Measurements from ENCODE around the gene ACOXL.
"Not testable (repeated sequence)": the region's sequence is repeated elsewhere in the genome, so short reads cannot be mapped to it uniquely, and the experiment has no call there.

ACOXL gene

GRCh38 chr2:110852541-110853263 lies 120.3 kb downstream of the ACOXL start:
- no peak for TF ChIP-seq JUND (IDR thresholded peaks at IDR 0.05; ENCODE audit: low read depth)
- in situ Hi-C loops (cut with HindIII; ENCODE audit: low pct_unique_long_range_greater_than_20kb, low sequenced_read_pairs), result no loop called here
- DNase-seq (ENCODE audit: low read depth in 1 of 2, low spot score in 1 of 2), result no peak

DNA sequence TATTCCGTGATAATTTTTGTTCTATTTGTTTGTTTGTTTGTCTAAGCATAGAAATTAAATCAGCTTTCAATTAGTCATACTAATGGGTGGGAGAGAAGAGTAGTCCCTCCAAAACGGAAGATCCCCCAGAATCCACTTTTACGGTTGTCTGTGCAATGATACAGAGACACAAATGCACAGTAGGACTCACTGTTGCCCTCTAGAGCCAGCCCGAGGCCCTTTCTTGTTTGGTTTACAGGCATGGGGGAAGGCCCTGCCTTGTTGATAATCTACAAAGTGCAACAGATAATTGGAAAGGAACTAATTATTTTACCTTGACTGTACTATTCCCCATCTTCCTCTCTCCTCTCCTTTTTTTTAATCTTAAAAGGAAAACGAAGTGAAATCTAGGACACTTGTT lies 121.1 kb downstream of the ACOXL start:
- no peak for TF ChIP-seq JUND (IDR thresholded peaks at IDR 0.05; ENCODE audit: low read depth)
- in situ Hi-C loops (cut with HindIII; ENCODE audit: low pct_unique_long_range_greater_than_20kb, low sequenced_read_pairs), result no loop called here
- DNase-seq (ENCODE audit: low read depth in 1 of 2, low spot score in 1 of 2), result peak in 1 of 2 experiments; percentile 40

GRCh38 chr2:110853948-110854347 lies 121.6 kb downstream of the ACOXL start:
- in situ Hi-C loops (cut with HindIII; ENCODE audit: low pct_unique_long_range_greater_than_20kb, low sequenced_read_pairs), result no loop called here
- no peak for DNase-seq (ENCODE audit: low read depth in 1 of 2, low spot score in 1 of 2)
- no peak for TF ChIP-seq JUND (IDR thresholded peaks at IDR 0.05; ENCODE audit: low read depth)

GRCh38 chr2:110854355-110855081 lies 122.1 kb downstream of the ACOXL start:
- in situ Hi-C loops (cut with HindIII; ENCODE audit: low pct_unique_long_range_greater_than_20kb, low sequenced_read_pairs), result no loop called here
- DNase-seq (ENCODE audit: low read depth in 1 of 2, low spot score in 1 of 2), result peak in 1 of 2 experiments; percentile 7
- TF ChIP-seq JUND (IDR thresholded peaks at IDR 0.05; ENCODE audit: low read depth), result no peak

GRCh38 chr2:110855841-110856240 lies 123.5 kb downstream of the ACOXL start:
- DNase-seq (ENCODE audit: low read depth in 1 of 2, low spot score in 1 of 2); in situ Hi-C loops (cut with HindIII; ENCODE audit: low pct_unique_long_range_greater_than_20kb, low sequenced_read_pairs): not testable (repeated sequence)

GRCh38 chr2:110858135-110858725 lies 125.9 kb downstream of the ACOXL start:
- TF ChIP-seq JUND (IDR thresholded peaks at IDR 0.05; ENCODE audit: low read depth), result no peak
- DNase-seq (ENCODE audit: low read depth in 1 of 2, low spot score in 1 of 2), result no peak
- in situ Hi-C loops (cut with HindIII; ENCODE audit: low pct_unique_long_range_greater_than_20kb, low sequenced_read_pairs), result no loop called here

DNA sequence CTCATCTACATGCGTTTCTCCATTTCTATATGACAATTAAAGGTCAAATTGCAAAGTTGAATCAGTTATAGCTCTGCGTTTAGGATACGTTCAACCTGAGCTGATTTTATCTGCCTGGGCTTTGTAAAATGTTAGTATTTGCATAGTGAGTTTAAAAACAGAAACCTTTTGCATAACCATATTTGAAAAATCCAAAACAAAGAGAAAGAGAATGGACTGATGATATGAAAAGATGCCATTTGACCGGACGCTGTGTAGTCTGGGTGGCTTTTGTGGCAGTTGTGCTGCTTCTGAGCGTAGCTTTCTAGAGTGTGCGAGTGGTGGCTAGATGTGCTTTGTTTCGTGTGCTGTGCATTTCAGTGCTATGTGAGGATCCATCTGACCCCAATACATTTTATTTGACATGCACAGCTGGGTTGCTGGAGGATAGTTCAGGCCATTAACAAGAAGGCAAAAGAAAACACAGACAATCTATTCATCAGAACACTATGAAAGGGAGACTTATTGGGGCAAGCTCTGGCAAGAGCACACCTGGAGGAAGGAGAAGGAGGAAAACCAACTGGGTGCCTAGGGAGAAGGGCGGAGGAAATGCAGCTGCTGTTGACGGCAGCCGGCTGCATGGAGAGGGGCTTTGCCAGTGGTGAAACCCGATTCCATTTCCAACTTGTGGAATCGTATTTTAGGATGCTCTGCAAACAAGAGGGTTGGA lies 126.8 kb downstream of the ACOXL start:
- no peak for DNase-seq (ENCODE audit: low read depth in 1 of 2, low spot score in 1 of 2)
- no peak for TF ChIP-seq JUND (IDR thresholded peaks at IDR 0.05; ENCODE audit: low read depth)
- in situ Hi-C loops (cut with HindIII; ENCODE audit: low pct_unique_long_range_greater_than_20kb, low sequenced_read_pairs), result no loop called here

DNA sequence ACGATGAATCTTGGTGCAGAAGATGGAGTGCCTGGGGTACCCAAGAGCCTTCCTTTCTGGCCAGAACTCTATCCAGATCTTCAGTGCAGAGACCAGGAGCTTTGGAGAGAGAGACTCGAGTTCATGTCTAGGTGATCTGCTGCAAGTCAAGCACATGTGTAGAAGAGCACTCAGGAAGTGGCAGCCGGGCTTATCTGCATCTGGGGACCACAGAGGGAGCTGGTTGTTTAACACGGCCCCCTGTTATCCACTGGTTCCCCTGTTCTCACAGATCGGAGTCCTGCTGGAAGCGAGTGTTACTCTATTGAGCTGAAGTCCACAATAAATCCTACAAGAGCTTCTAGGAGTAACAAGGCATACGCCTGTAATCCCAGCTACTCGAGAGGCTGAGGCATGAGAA lies 128.3 kb downstream of the ACOXL start:
- in situ Hi-C loops (cut with HindIII; ENCODE audit: low pct_unique_long_range_greater_than_20kb, low sequenced_read_pairs), result no loop called here
- no peak for TF ChIP-seq JUND (IDR thresholded peaks at IDR 0.05; ENCODE audit: low read depth)
- DNase-seq (ENCODE audit: low read depth in 1 of 2, low spot score in 1 of 2), result no peak

- in situ Hi-C loops (cut with HindIII; ENCODE audit: low pct_unique_long_range_greater_than_20kb, low sequenced_read_pairs), result no loop called here
- DNase-seq (ENCODE audit: low read depth in 1 of 2, low spot score in 1 of 2), result no peak
- TF ChIP-seq JUND (IDR thresholded peaks at IDR 0.05; ENCODE audit: low read depth), result no peak
Measured at GRCh38 chr2:110861616-110862260, 129.4 kb downstream of the ACOXL start.

- no peak for TF ChIP-seq JUND (IDR thresholded peaks at IDR 0.05; ENCODE audit: low read depth)
- DNase-seq (ENCODE audit: low read depth in 1 of 2, low spot score in 1 of 2), result no peak
- in situ Hi-C loops (cut with HindIII; ENCODE audit: low pct_unique_long_range_greater_than_20kb, low sequenced_read_pairs), result no loop called here
Measured at GRCh38 chr2:110863726-110864125, 131.4 kb downstream of the ACOXL start.

DNA sequence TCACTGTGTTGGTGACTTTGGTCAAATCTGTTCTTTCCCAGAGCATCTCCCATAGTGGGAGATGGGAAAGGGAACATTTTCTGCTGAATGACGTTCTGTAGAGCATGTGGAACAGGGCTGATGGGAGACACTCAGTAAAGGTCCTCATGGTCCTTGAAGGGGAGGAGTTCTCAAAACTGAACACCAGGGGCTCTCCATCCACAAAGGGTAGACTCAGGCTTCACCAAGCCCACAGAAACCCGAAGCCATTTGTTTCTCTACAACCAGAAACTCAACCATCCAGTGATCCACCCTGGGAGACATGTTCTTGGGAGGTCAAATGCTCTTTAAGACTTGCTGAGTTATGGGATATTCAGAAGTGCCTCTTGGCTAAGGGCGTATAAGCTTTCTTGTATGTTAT lies 131.8 kb downstream of the ACOXL start:
- no peak for TF ChIP-seq JUND (IDR thresholded peaks at IDR 0.05; ENCODE audit: low read depth)
- no peak for DNase-seq (ENCODE audit: low read depth in 1 of 2, low spot score in 1 of 2)
- in situ Hi-C loops (cut with HindIII; ENCODE audit: low pct_unique_long_range_greater_than_20kb, low sequenced_read_pairs), result no loop called here

DNA sequence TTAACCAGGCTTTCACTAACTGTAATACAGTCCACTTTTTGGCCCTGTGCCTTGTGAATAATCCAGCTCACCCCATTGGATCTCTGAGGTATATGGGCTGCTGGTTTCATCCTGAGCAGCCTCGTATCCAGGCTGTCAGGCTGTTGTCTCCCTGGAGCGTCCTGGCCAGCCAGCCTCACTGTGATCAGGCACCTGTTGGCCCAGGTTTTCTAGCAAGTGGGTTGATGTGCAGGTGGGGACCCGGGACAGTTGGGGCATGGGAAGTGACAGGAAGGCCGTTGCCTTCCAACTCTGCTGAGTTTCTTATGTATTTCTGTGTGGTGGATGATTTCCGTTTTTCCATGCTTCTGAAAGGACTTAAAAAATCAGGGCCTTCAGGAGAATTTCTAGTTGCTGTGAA lies 132.4 kb downstream of the ACOXL start:
- in situ Hi-C loops (cut with HindIII; ENCODE audit: low pct_unique_long_range_greater_than_20kb, low sequenced_read_pairs), result no loop called here

More for the DNA sequence above, 132.4 kb downstream of the ACOXL start:
- DNase-seq (ENCODE audit: low read depth in 1 of 2, low spot score in 1 of 2), result no peak
- no peak for TF ChIP-seq JUND (IDR thresholded peaks at IDR 0.05; ENCODE audit: low read depth)
